ENCODE measurements around the gene WNT11. TPM values are rescaled to one million over a fixed set of nuclear protein-coding genes. Genes with fewer than 3 reads are reported as not detected.

The WNT11 gene
- total RNA-seq, 1 experiment from 2014 or later = not detected

GRCh38 chr11:76152741-76153570, 53.3 kb downstream of the WNT11 start:
- no peak overlapping the region for H3K23ac ChIP-seq (ENCODE audit: insufficient read length, low read depth, low read length)
- H3K27me3 ChIP-seq (ENCODE audit: insufficient read depth, low read length) = no peaks in the 10 kb centered on the region; the same call in none of the 2 replicates
- no peak overlapping the region for H4K5ac ChIP-seq (ENCODE audit: insufficient read length, low read depth, low read length)
- no peak overlapping the region for H4K8ac ChIP-seq (replicated peaks; ENCODE audit: insufficient read length, low read depth, low read length)
- TF ChIP-seq CTCF (conservative IDR thresholded peaks at IDR 0.05) = no peak
- no peak overlapping the region for H3K18ac ChIP-seq (ENCODE audit: insufficient read length, low read depth, low read length)
- H2BK20ac ChIP-seq (ENCODE audit: low read depth, low read length, poor library complexity, severe bottlenecking) = no peak overlapping the region
- Mint-ChIP-seq H3K36me3 (ENCODE audit: insufficient read depth in 1 of 3, low read depth in 3 of 3) (no peaks in the 10 kb centered on the region), H3K4me3 (peak overlapping the region; percentile 59 to 73), H3K27ac (no peak overlapping the region; a peak in 1 of 7 replicates), H3K4me1 (peaks cover 16 to 17% of the 10 kb centered on the region in 2 experiments), H3K9me3 (no peaks in the 10 kb centered on the region), H3K27me3 (ENCODE audit: low read depth) (peaks cover 51% of the 10 kb centered on the region)
- no CpG with 5 or more reads among the region's 13 CpGs for WGBS (ENCODE audit: extremely low coverage, insufficient read length, low lambda C conversion rate)
- H2BK120ac ChIP-seq (ENCODE audit: low read depth, low read length, poor library complexity, severe bottlenecking) = no peak overlapping the region
- no peaks in the 10 kb centered on the region for H3K79me1 ChIP-seq (ENCODE audit: insufficient read depth, low read depth, low read length, poor library complexity, severe bottlenecking)
- H3K9ac ChIP-seq (ENCODE audit: extremely low read depth, insufficient read length, low read length) = no peak overlapping the region
- no peak overlapping the region; the same call in 1 of the 2 replicates for H3K14ac ChIP-seq (ENCODE audit: insufficient read depth, low read length)
- no peaks in the 10 kb centered on the region for H3K4me1 ChIP-seq (ENCODE audit: insufficient read depth, low read length)
- no peaks in the 10 kb centered on the region for H3K79me2 ChIP-seq (ENCODE audit: insufficient read depth, low read length)
- no peak overlapping the region for H4K91ac ChIP-seq (ENCODE audit: insufficient read length, low read depth, low read length)
- H3K23me2 ChIP-seq (ENCODE audit: insufficient read length, low read depth, low read length, poor library complexity, severe bottlenecking) = no peaks in the 10 kb centered on the region
- no peak overlapping the region for H2BK12ac ChIP-seq (ENCODE audit: insufficient read length, low read depth, low read length)
- H2AK5ac ChIP-seq (ENCODE audit: insufficient read length, low read length) = no peak overlapping the region
- DNase-seq = no peak
- peak overlapping the region; percentile 45 for H3K4me2 ChIP-seq (ENCODE audit: insufficient read depth, insufficient read length, low read length)
- H2AFZ ChIP-seq (ENCODE audit: low read length) = no peak overlapping the region
- H3K56ac ChIP-seq (ENCODE audit: insufficient read length, low read depth, low read length) = no peak overlapping the region
- no peak overlapping the region for H3K4ac ChIP-seq (ENCODE audit: low read depth, low read length)
- H3K9me3 ChIP-seq (ENCODE audit: control insufficient read depth, low read depth, low read length) = no peaks in the 10 kb centered on the region
- no peak overlapping the region for H3T11ph ChIP-seq (ENCODE audit: low read length)
- H4K20me1 ChIP-seq (ENCODE audit: control insufficient read depth, insufficient read depth, insufficient read length) = no peaks in the 10 kb centered on the region
- no peak overlapping the region for H3K27ac ChIP-seq (ENCODE audit: insufficient read length, low read depth, low read length)
- no peak overlapping the region for H2BK15ac ChIP-seq (ENCODE audit: low read depth, low read length)
- no peak overlapping the region for H2BK5ac ChIP-seq (ENCODE audit: insufficient read length, low read length)
